H9 (cell line): Measurements from ENCODE around the gene NUP98. TPM values are rescaled to one million over a fixed set of nuclear protein-coding genes. Genes with fewer than 3 reads are reported as not detected.

ENCODE experiments used
- DNase-seq: peaks from one replicate; pipeline ENCODE4 v3.0.0-alpha.2; 2017
- H2AFZ ChIP-seq: one replicate; pipeline ENCODE4 v1.6.1; 2013; ENCODE audit warnings: mild to moderate bottlenecking, low read length, control low read depth, moderate library complexity
- H2AK5ac ChIP-seq: 2 replicates; pipeline ENCODE4 v1.6.1; 2013; ENCODE audit warnings: low read length, control low read depth, mixed read lengths; ENCODE audit not compliant: insufficient read length
- H2BK120ac ChIP-seq: one replicate; pipeline ENCODE4 v1.6.1; 2013; ENCODE audit warnings: low read depth, mild to moderate bottlenecking, low read length, control low read depth, inconsistent platforms; ENCODE audit not compliant: poor library complexity, severe bottlenecking
- H2BK12ac ChIP-seq: 2 replicates; pipeline ENCODE4 v1.6.1; 2013; ENCODE audit warnings: low read length, control low read depth, mixed read lengths, low read depth; ENCODE audit not compliant: insufficient read length
- H2BK15ac ChIP-seq: 2 replicates; pipeline ENCODE4 v1.6.1; 2013; ENCODE audit warnings: low read depth, low read length, control low read depth
- H2BK20ac ChIP-seq: one replicate; pipeline ENCODE4 v1.6.1; 2013; ENCODE audit warnings: low read depth, mild to moderate bottlenecking, low read length, control low read depth, inconsistent platforms; ENCODE audit not compliant: poor library complexity, severe bottlenecking
- H2BK5ac ChIP-seq: 2 replicates; pipeline ENCODE4 v1.6.1; 2013; ENCODE audit warnings: low read length, control low read depth, mixed read lengths; ENCODE audit not compliant: insufficient read length
- H3K14ac ChIP-seq: 2 replicates; pipeline ENCODE4 v1.6.1; 2013; ENCODE audit warnings: low read length, control low read depth; ENCODE audit not compliant: insufficient read depth
- H3K18ac ChIP-seq: 2 replicates; pipeline ENCODE4 v1.6.1; 2013; ENCODE audit warnings: low read depth, mild to moderate bottlenecking, mixed read lengths, low read length, control low read depth; ENCODE audit not compliant: insufficient read length
- H3K23ac ChIP-seq: 2 replicates; pipeline ENCODE4 v1.6.1; 2013; ENCODE audit warnings: low read length, control low read depth, mixed read lengths, low read depth; ENCODE audit not compliant: insufficient read length
- H3K23me2 ChIP-seq: 2 replicates; pipeline ENCODE4 v1.6.1; 2013; ENCODE audit warnings: low read depth, mild to moderate bottlenecking, mixed read lengths, low read length, control low read depth; ENCODE audit not compliant: insufficient read length, poor library complexity, severe bottlenecking
- H3K27ac ChIP-seq: 2 replicates; pipeline ENCODE4 v1.5.1; 2013; ENCODE audit warnings: low read length, control low read depth, mixed read lengths, low read depth; ENCODE audit not compliant: insufficient read length
- H3K27me3 ChIP-seq: 2 replicates; pipeline ENCODE4 v1.6.1; 2013; ENCODE audit warnings: low read length, control low read depth, inconsistent platforms; ENCODE audit not compliant: insufficient read depth
- H3K4ac ChIP-seq: 2 replicates; pipeline ENCODE4 v1.6.1; 2013; ENCODE audit warnings: low read depth, mild to moderate bottlenecking, control low read depth, inconsistent platforms, low read length, moderate library complexity
- H3K4me1 ChIP-seq: 2 replicates; pipeline ENCODE4 v1.6.1; 2013; ENCODE audit warnings: low read length, control low read depth, inconsistent platforms; ENCODE audit not compliant: insufficient read depth
- H3K4me2 ChIP-seq: 2 replicates; pipeline ENCODE4 v1.6.1; 2013; ENCODE audit warnings: low read length, control low read depth, mixed read lengths; ENCODE audit not compliant: insufficient read length, insufficient read depth
- H3K56ac ChIP-seq: 2 replicates; pipeline ENCODE4 v1.6.1; 2013; ENCODE audit warnings: low read depth, mild to moderate bottlenecking, mixed read lengths, low read length, control low read depth; ENCODE audit not compliant: insufficient read length
- H3K79me1 ChIP-seq: 2 replicates; pipeline ENCODE4 v1.6.1; 2013; ENCODE audit warnings: low read depth, mild to moderate bottlenecking, moderate library complexity, low read length, control low read depth, inconsistent platforms; ENCODE audit not compliant: insufficient read depth, poor library complexity, severe bottlenecking
- H3K79me2 ChIP-seq: 2 replicates; pipeline ENCODE4 v1.6.1; 2013; ENCODE audit warnings: low read length, control low read depth, inconsistent platforms; ENCODE audit not compliant: insufficient read depth
- H3K9ac ChIP-seq: 2 replicates; pipeline ENCODE4 v1.6.1; 2013; ENCODE audit warnings: low read length, control low read depth, mixed read lengths; ENCODE audit not compliant: insufficient read length; ENCODE audit errors: extremely low read depth
- H3K9me3 ChIP-seq: one replicate; pipeline ENCODE4 v1.6.1; 2013; ENCODE audit warnings: low read depth, low read length, inconsistent platforms; ENCODE audit not compliant: control insufficient read depth
- H3T11ph ChIP-seq: one replicate; pipeline ENCODE4 v1.6.1; 2013; ENCODE audit warnings: mild to moderate bottlenecking, low read length, control low read depth, inconsistent platforms
- H4K20me1 ChIP-seq: one replicate; pipeline ENCODE4 v1.6.1; 2013; ENCODE audit not compliant: control insufficient read depth, insufficient read length, insufficient read depth
- H4K5ac ChIP-seq: 2 replicates; pipeline ENCODE4 v1.6.1; 2013; ENCODE audit warnings: low read depth, mild to moderate bottlenecking, mixed read lengths, low read length, control low read depth; ENCODE audit not compliant: insufficient read length
- H4K8ac ChIP-seq: replicated peaks from 2 replicates; pipeline ENCODE4 v1.6.1; 2013; ENCODE audit warnings: low read length, control low read depth, mixed read lengths, low read depth; ENCODE audit not compliant: insufficient read length
- H4K91ac ChIP-seq: 2 replicates; pipeline ENCODE4 v1.6.1; 2013; ENCODE audit warnings: low read depth, mild to moderate bottlenecking, moderate library complexity, mixed read lengths, low read length, control low read depth; ENCODE audit not compliant: insufficient read length
- H3K27ac Mint-ChIP-seq, 3 experiments: 2 replicates in 2 of 3; 3 replicates in 1 of 3; pipeline ENCODE4 v1.8.0; 2020 to 2021; ENCODE audit warnings: mixed read lengths in 3 of 3, mild to moderate bottlenecking in 1 of 3, moderate library complexity in 1 of 3
- H3K27me3 Mint-ChIP-seq: 2 replicates; pipeline ENCODE4 v1.8.0; 2021; ENCODE audit warnings: low read depth, mild to moderate bottlenecking, moderate library complexity, mixed read lengths
- H3K36me3 Mint-ChIP-seq, 3 experiments: 2 replicates in 2 of 3; 3 replicates in 1 of 3; pipeline ENCODE4 v1.8.0; 2020 to 2021; ENCODE audit warnings: low read depth in 3 of 3, mixed read lengths in 3 of 3; ENCODE audit not compliant: insufficient read depth in 1 of 3
- H3K4me1 Mint-ChIP-seq, 2 experiments: 2 replicates each; pipeline ENCODE4 v1.8.0; 2020; ENCODE audit warnings: mixed read lengths in 2 of 2
- H3K4me3 Mint-ChIP-seq, 2 experiments: 2 replicates in 1 of 2; 3 replicates in 1 of 2; pipeline ENCODE4 v1.8.0; 2020 to 2021; ENCODE audit warnings: mild to moderate bottlenecking in 2 of 2, mixed read lengths in 2 of 2, moderate library complexity in 1 of 2
- H3K9me3 Mint-ChIP-seq, 2 experiments: 2 replicates in 1 of 2; 3 replicates in 1 of 2; pipeline ENCODE4 v1.8.0; 2020; ENCODE audit warnings: mild to moderate bottlenecking in 2 of 2, mixed read lengths in 2 of 2, moderate library complexity in 1 of 2
- CTCF ChIP-seq: fragments of 200-600 bp; sonication (generic); conservative IDR thresholded peaks from 3 replicates; pipeline ENCODE4 v1.8.0; 2021; ENCODE audit warnings: antibody characterized with exemption, mild to moderate bottlenecking
- WGBS: extraction: QIAGEN DNeasy Blood & Tissue Kit; methylation state at CpG from one replicate; pipeline ENCODE4 v1.1.7; 2013; ENCODE audit warnings: missing lambda C conversion rate, low lambda C conversion rate, mixed read lengths; ENCODE audit not compliant: insufficient read length; ENCODE audit errors: extremely low coverage; 5-methylcytosine and 5-hydroxymethylcytosine counted together
- total RNA-seq: library from RNA; stranded (reverse); gene quantifications from 2 replicates; pipeline ENCODE4 v1.2.1, GENCODE V29; 2021

The NUP98 gene
- total RNA-seq, 1 experiment from 2014 or later: 105 TPM

GRCh38 chr11:3679077-3679476 is 118.3 kb downstream of the NUP98 start:
- Histone ChIP-seq H3K23me2 (no peaks in the 10 kb centered on the region), H3K9me3 (no peaks in the 10 kb centered on the region), H4K20me1 (no peaks in the 10 kb centered on the region), H4K8ac (no peak overlapping the region), H2BK20ac (no peak overlapping the region), H3K4me1 (no peaks in the 10 kb centered on the region), H3K18ac (no peak overlapping the region), H2AFZ (no peak overlapping the region), H4K91ac (no peak overlapping the region), H3K79me2 (no peaks in the 10 kb centered on the region), H3K9ac (no peak overlapping the region), H3K23ac (no peak overlapping the region), H3K4me2 (no peak overlapping the region), H3T11ph (no peak overlapping the region), H3K14ac (no peak overlapping the region), H2BK5ac (no peak overlapping the region), H2BK15ac (no peak overlapping the region), H3K4ac (no peak overlapping the region), H2BK12ac (no peak overlapping the region), H3K79me1 (no peaks in the 10 kb centered on the region), H3K27me3 (no peaks in the 10 kb centered on the region), H3K27ac (no peak overlapping the region), H2AK5ac (no peak overlapping the region), H2BK120ac (no peak overlapping the region), H4K5ac (no peak overlapping the region), H3K56ac (no peak overlapping the region)
- no peak overlapping the region for H3K27ac Mint-ChIP-seq
- TF ChIP-seq CTCF: no peak
- no peaks in the 10 kb centered on the region for H3K27me3 Mint-ChIP-seq
- no peaks in the 10 kb centered on the region for H3K4me1 Mint-ChIP-seq
- WGBS: no CpG with 5 or more reads among the region's 3 CpGs
- H3K4me3 Mint-ChIP-seq: no peak overlapping the region
- H3K9me3 Mint-ChIP-seq: no peaks in the 10 kb centered on the region
- no peak for DNase-seq
- peaks cover 56 to 88% (median 84%) of the 10 kb centered on the region in 3 experiments for H3K36me3 Mint-ChIP-seq
